IPS DF 4.7 (cell line): Measurements from ENCODE around the gene PWWP2B.
A peak's percentile ranks its signal among the peaks of the same experiment; 100 is the strongest.

ENCODE experiments used
- DNase-seq: peaks from one replicate; pipeline ENCODE4 v3.0.0-alpha.2; 2013; ENCODE audit warnings: low spot score; ENCODE audit errors: extremely low read depth

The PWWP2B gene

DNA sequence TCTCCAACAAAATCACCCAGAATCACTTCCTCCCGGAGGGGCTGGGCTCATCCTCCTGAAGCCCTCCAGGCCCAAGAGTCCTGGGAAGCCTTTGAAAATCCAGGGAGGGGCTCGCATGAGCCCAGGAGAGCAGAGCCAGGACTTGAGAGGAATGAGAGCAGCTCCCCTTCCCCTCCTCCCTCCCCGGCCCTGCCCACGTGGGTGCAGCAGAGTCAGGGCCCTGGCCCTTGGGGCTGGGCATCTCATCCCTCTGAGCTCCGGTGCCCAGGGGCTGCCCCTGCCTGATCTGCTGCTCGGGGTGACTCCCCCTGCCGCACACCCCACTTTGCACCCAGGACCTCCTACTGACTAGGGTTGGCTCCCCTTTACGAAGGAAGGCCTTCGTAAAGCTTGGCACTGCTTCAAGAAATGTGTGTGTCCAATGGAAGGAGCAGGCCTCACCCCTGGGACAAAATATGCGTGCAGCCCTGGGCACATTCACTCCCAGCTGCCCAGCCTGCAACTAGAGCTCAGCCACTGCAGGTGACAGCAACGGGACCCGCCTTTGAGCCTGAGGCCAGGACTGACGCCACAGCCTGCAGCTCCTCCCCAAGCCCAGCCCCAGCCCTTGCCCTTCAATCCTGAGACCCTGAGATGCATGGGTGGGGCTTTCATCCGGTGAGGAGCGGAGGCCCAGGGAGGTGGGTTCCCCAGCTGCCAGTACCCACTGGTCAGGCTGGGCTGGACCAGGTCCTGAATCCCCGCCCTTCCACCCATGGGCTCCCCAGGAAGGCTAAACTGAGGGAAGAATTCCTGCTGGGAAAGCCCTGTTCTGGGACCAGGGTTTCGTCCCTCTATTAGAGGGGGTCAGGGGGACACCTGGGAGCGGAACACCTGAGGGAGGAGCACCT lies 21.8 kb downstream of the PWWP2B start:
- peak; percentile 53 for DNase-seq

DNA sequence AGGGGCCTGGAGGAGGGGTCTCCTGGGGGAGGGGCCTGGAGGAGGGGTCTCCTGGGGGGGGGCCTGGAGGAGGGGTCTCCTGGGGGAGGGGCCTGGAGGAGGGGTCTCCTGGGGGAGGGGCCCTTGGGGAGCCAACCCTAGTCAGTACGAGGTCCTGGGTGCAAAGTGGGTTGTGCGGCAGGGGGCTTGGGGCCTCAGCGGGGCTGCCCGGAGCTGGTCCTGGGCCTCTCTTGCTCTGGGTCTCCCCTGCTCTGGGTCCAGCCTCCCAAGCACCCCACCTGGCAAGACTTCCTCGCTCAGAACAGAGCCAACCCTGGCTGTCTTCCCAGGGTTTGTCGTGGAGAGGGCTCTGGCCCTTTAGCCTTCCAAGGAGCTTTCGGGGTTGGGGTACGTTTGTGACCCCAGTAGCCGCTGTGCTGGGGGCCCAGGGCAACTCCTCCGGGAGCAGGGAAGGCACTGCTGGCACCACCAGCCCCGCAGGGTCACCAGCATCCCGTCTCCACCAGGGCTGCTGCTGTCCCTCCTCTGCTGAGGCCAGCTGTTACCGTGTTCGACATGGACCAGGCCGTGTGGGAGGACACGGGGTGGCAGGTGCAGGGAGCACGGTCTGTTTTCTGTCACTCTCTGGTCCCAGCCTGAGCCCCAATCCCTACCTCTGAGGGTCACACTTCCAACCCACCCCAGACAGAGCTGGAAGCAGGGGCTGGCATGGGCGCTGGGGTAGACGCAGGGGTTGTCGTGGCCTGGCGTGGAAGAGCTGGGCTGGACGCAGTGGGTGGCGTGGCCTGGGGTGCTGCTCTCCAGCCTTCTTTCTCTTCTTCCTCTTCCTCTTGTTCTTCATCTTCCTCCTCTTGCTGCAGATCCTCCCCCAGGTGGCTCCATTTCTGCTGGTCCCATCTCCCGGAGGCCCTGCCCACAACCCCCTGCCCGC lies 22.8 kb downstream of the PWWP2B start:
- no peak for DNase-seq

DNA sequence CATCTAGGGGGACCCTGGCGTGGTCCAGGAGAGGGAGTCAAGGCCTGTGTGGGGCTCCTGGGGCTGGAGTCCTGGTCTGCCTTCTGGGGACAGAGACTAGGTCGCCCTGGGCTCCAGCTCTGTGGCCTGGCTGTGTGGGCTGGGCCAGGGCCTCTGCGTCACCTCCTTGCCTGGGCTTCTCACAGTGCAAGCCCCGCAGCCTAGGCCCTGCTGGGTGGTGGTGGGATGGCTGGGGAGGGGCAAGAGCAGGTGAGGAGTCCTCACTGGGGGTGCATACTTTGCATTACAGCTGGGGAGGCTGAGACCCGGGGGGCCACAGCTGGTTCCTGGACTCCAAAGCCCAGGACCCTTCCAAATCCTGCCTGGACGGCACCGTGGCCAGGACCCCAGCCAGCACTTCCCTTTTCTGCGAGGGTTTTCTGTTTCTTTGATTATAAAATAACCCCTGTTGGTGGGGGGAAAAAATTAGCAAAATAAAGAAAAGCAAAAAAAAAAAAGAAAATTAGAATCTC lies 23.5 kb downstream of the PWWP2B start:
- DNase-seq = no peak

DNA sequence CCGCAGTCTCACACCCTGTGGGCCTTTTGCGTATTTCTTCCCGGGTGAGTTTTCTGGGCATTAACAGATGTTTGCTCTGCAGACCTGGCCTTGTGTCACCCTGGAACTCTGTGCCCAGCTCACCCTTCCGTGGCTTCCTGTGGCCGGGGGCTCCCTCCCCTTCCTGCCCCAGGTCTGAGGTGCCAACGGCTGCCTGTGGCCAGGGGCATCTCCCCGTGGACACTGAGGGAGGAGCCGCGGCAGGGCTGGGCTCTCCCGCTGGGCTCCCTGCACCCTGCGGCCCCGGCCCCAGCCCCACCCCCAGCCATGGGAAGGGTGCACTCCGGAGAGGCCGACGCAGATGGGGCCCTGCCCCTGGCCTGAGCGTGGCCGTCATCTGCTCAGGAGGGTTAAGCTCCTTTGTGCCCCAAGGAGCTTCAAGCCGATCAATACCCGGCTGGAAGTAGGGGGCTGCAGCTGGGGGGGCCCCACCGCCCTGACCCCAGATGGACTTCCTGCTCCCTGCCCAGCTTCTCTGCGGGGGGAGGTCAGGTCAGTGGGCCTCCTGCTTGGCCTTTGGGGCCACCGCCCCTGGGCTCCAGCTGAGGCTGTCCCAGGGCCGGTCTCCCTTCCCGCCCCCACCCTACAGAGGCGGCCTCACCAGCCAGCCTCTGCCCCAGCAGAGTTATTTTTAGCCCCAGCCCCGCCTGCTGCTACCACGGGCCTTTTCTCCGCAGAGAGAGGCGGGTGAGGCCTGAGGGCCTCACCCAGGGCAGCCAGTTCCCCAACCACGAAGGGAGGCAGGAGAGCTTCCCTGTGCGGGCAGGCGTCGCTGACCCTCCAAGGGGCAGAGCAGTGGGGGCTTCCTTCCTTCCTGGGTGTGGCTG lies 24.2 kb downstream of the PWWP2B start:
- DNase-seq = no peak

DNA sequence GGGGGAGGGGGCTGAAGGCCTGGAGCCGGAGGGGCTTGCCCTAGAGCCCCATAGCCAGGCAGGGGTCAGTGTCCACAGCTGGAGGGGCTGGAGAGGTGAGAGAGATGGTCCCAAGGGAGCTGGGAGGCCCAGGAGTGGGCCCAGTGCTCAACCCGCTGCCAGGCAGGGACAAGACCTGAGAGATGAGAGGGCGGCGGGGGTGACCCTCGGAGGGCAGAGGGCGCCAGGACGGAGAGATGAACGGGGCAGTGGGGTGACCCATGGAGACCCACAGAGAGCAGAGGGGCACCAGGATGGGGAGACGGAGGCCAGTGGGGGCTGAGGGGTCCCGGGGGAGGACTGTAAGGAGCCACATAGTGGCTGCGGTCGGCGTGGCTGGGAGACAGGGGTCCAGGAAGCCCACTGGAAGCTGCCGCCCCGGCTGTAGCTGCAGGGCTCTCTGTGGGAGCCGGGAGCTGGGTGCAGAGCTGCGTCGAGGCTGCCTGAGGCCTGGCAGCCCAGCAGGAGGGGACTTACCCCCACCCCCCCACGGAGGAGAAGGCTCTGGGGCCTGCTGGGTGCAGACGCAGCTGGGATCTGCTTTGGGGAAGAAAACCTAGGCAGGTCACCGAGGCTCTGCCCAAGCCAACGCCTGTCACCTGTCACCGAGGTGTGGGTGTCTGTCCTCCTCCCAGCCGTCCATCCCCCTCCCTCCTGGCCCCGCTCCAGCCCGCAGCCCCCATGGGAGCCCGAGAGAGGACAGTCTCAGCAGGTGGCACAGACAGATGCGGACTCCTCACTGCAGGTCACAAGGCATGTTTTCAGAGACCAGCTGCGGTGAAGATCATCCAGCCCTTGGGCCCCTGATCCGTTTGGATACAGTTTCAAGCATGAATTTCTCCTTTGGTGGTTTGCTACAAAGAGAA lies 25.1 kb downstream of the PWWP2B start:
- DNase-seq = no peak

DNA sequence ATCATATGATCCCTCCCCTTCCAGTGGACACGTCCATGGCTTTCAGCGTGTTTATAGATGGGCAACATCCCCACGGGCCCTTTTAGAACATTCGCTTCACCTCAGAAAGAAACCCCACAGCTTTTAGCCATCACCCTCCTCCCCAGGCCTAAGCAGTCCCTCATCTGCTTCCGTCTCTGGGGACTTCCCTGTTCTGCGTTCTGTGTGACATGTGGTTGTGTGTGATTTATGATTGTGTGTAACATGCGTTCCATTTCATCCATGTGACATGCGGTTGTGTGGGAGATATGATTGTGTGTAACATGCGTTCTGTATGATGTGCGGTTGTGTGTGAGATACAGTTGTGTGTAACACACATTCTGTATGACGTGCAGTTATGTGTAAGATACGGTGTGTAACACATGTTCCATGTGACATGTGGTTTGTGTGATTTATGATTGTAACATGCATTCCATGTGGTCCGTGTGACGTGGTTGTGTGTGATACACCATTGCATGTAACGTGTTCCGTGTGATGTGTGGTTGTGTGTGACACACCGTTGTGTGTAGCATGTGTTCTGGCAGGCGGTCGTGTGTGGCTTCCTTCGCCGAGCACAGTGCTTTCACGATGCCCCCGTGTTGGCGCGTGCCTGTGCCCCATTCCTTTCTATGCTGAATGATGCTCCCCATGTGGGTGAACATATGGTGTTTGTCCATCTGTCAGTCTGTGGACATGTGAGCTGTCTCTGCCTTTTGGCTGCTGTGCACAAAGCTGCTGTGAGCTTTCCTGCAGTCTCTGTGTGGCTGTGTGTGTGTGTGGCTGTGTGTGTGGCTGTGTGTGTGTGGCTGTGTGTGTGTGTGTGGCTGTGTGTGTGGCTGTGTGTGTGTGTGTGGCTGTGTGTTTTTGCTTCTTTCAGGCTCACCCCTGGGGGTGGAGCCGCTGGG lies 26.2 kb downstream of the PWWP2B start:
- no peak for DNase-seq

DNA sequence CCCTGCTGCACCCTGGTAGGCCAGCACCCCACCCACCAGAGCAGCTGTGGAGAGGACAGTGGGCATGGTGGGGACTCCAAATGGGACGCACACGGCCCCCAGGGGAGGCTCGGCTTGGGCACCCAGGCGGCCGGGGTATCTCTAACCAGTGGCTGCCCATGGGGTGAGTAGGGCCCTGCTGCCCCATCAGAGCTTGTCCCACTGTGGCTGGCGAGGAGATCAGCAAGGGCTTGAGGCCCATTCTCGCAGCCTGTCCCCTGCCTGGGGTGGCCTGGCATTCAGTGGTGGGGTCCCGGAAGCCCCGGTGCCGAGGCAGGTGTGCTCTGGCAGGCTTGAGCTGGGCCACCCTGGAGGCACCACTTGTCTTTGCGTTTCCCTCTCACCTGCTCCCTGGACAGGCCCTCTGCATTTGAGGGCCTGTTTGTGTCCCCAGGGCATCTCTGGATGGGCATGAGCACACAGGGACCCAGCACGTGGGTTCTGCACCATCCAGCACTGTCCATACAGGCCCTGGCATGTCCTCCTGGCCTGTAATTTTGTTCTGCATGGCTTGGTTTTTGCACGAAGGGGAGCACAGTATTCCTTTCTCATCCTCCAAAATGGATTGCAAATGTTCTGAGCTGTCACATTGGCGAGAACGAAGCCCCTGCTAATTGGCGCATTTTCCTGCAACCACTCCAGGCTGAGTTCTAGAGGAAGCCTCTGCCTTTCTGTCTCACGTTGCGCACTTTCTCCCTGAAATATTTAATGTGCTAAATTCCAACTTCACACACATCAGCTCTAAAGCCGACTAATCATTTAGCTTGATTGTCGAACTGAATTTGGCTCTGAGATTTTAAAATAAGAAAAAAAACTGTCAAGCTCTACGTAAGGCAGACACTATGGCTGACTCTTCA lies 27.2 kb downstream of the PWWP2B start:
- no peak for DNase-seq

DNA sequence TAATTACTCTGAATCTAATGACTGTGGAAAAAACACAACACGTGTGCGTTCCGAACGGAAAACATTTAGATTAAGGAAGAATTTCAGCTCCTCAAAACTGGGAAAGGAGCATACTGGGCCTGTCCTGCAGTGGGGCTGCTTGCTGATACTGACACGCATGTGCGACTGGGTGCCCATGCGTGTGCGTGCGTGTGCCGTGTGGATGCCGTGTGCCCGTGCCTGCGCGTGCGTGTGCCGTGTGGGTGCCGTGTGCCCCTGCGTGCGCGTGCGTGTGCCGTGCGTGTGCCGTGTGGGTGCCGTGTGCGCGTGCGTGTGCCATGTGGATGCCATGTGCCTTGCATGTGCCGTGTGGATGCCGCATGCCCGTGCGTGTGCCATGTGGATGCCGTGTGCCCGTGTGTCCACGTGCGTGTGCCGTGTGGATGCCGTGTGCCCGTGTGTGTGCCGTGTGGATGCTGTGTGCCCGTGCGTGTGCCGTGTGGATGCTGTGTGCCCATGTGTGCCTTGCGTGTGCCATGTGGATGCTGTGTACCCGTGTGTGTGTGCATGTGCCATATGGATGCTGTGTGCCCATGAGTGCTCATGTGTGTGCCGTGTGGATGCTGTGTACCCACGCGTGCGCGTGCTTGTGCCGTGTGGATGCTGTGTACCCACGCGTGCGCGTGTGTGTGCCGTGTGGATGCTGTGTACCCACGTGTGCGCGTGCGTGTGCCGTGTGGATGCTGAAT lies 28.2 kb downstream of the PWWP2B start:
- DNase-seq = no peak

DNA sequence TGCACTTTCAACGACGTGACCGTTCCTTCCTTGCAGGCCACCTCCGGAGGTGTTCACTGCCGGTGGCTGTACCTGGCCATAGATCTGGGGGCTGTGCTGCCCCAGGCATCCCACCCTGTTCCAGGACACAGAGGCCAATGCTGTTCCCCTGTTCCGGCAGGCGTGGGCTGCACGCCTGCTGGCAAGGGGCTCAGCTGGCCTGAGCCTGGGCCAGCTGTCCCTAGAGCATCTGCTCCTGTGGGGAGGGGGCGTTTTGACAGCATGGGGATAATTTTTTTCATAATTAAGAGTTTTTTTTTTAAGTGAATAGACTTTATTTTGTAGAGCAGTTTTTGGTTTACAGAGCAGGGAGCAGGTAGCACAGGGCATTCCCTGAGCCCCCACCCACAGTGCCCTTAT lies 28.8 kb downstream of the PWWP2B start:
- DNase-seq = no peak

DNA sequence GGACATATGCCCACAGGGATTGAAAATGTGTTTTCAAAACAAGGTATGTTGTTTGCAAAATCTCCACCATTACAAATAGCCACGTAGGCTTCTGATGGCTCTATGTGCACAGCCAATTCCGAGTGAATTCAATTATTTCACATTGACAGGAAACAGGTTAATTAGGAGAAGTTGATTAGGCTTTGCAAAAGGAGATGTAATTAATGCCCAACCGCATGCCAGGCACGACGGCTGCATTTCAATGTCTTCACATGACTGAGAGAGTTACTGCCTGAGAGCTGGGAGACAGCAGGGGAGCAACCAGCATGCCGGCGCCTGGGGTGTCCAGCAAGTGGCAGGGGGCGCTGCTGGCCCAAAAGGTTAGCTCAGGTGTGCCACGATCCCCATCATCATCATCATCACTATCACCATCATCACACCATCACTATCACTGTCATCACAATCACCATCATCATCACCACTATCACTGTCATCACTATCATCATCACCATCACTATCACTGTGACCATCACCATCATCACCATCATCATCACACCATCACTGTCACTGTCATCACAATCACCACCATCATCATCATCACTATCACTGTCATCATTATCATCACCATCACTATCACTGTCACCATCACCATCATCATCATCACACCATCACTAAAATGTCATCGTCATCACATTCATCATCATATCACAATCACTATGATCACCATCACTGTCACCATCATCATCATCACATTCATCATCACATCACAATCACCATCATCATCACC lies 30.2 kb downstream of the PWWP2B start:
- DNase-seq = no peak

DNA sequence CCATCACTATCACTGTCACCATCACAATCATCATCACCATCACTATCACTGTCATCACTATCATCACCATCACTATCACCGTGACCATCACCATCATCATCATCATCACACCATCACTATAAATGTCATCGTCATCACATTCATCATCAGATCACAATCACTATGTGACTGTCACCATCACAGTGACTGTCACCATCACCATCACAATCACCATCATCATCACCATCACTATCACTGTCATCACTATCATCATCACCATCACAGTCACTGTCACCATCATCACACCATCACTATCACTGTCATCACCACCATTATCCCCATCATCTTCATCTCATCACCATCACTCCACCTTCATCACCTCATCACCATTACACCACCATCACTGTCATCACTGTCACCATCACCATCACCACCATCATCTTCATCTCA lies 31.0 kb downstream of the PWWP2B start:
- no peak for DNase-seq

DNA sequence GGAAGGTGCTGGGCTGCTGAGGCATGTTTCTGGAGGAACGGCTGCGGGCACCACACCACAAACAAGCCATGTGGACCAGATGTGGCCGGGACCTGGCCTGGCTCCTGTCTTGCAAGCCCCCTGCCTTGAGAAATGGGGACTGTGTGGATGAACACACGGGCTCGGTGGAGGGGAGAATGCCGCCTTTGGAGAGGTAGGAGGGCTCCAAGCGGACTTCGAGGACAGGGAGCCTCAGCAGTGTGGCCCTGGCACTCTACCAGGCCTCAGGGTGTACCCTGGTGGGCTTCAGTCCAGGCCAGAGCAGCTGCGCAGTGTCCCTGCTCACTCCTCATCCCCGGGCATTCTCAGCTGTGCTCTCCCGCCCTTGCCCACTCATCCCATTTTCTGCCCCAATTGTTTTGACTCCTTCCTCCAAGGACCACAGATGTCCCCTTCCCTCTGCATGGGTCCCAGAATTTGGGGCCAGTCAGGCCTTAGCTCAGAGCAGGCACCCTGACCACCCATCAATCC lies 31.5 kb downstream of the PWWP2B start:
- no peak for DNase-seq

DNA sequence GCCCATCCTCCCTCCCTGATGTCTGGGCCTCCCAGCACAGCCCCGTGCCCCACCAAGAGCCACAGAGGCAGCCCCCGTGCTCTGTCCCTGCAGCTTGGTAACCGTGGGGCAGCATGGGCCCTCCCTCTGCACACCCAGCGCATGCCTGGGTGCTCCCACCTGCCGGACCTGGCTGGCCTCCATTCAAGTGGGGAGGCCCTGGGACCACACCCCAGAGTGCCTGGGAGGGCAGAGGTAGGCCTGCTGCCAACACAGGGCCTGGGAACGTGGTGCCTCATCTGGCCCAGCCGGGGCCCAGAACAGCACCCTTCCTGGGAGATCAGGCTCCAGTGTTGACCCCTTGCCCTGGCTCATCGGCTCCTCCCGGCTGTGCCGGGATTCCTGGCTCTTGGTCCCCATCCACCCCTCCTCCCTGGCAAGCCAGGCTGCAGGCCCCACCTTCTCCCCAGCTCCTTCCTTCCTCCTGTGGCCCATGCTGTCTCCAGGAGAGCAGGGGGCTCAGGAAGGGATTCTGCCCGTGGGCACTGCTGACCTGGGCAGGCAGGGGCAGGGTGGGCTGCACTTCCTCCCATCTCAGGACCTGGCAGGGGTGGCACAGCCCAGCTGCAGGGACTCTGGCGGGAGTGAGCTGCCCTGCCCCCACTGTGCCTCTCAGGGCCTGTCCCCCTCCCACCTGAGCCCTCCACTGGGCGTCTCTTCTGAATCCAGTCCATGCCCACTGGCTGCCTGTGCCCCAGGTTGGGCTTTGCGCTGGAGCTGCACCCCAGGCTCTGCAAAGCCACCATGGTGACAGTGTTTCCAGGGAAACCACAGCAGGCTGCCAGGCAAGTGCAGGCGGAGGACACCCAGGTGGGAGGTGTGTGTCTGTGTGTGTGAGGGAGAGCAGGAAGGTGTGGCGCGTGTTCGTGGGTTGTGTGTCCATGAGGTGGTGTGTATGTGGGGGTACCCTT lies 32.6 kb downstream of the PWWP2B start:
- DNase-seq = no peak

DNA sequence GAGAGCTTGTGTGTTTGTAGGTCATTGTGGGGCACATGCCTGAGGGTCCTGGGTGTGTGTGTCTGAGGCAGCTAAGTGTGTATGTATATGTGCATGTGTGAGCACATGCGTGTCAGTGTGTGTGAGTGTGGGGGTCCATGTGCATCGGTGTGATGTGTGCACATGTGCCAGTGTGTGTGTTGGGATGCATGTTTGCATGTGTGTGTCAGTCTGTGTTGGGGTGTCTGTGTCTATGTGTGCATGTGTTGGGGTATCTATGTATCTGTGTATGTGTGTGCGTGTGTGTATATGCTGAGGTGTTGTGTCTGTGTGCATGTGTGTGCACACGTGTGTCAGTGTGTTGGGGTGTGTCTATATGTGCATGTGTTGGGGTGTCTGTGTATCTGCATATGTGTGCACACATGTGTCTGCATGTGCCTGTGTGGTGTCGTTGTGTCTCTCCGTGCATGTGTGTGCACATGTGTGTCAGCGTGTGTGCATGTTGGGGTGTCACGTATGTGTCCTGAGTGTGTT lies 33.3 kb downstream of the PWWP2B start:
- DNase-seq = no peak

DNA sequence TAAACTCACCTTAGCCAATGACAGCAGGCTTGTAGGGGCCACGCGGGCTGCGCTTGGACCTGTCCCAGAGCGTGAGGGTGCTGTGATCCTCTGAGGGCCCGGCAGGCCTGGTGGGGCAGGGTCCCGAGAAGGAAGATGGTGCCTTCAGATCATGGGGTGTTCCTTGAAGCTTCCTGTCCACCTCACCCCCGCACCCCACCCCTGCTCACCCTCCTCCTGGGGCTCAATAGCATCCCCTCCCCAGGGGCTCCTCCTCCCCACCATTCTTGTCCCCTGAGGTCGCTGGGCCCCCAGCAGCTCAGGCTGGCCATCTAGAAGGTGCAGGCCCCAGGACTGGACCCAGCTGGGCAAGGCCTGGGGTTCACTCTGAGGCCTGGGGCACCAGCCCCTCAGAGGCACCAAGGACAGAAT lies 33.9 kb downstream of the PWWP2B start:
- DNase-seq = no peak
